Stimulated activated CD4-positive, alpha-beta T cell treated with anti-CD3 and anti-CD28 coated beads, Interleukin-2, amount 100 ng/mL, for 24 hours (primary cell): Measurements from ENCODE around the gene DCUN1D1.

Experiments
- DNase-seq, 2 donors: peaks; one replicate each; pipeline ENCODE4 v3.0.0-alpha.2; 2020

The DCUN1D1 gene

DNA sequence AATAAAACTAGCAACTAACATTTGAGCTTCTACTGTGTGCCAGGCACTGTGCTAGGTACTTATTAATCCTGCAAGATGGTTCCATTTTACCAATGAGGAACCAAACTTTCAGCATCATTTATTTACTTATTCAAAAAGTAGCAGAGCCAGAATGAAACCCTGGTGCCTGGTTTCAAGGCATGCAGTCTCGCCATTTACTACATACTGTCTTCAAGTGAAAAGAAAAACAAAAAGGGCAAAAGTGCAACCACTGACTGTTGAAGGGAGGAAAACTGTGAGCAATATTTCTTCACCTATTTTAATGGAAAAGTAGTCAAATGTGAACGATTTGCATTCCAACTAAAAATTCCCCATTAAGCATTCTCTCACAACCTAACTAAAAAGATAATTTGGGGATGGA, 8.7 kb downstream of the DCUN1D1 start:
- no peak for DNase-seq

GRCh38 chr3:182970811-182971418, 9.4 kb downstream of the DCUN1D1 start:
- DNase-seq = no peak

DNA sequence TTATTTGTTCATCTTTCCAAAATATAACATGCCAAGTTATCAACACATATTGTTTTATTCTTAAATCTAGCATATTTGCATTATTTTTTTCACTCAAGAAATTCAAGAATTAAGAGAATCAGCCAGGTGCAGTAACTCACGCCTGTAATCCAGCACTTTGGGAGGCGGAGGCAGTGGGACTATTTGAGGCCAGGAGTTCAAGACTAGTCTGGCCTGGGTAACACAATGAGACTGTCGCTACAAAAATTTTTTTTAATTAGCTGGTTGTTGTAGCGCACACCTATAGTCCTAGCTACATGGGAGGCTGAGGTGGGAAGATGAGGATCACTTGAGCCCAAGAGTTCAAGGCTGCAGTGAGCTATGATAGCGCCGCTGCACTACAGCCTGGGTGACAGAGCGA, 10.5 kb downstream of the DCUN1D1 start:
- DNase-seq = no peak

GRCh38 chr3:182969277-182969676, 11.1 kb downstream of the DCUN1D1 start:
- DNase-seq = no peak

DNA sequence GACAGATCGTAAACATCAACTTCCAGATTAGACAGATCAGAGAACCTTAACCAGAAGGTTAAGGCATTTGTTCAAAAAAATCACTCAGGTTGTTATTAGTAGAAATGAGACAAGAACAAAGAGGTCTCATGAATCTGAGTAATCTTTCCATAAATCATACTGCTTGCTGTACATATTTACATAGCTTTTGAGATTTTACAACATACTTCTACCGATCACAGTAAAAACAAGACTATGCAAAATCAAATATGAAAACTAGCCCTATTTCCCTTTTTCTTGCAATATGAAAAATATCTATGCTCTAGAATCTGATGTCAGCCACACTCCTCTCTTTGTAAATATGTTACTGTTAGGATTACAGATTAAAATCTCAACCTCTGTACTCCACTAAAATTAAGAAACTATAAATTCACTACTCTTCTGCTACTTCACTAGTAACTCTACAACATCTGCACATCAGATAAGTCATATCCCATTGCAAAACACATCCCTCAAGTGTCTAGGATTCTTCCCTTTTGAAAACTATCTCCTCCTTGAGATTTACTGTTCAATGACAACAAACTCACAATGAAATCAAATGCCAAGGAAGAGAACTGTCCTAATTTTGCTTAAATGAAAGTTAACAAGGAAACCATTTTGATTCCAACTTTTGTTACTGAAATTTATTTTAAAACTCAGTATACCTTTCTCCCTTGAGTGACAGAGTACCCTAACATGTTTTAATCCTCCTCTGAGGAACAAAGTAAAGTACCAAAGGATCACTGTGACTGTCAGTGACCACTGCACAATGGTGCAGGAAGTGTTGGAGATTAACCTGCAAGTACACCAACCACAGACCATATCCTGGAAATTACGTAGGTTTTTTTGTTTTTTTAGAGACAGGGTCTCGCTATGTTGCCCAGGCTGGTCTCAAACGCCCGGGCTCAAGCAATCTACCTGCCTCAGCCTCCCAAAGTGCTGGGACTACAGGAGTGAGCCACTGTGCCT, 12.8 kb downstream of the DCUN1D1 start:
- DNase-seq = no peak

GRCh38 chr3:182965861-182966366, 14.4 kb downstream of the DCUN1D1 start:
- no peak for DNase-seq

- DNase-seq = no peak
Measured at GRCh38 chr3:182964179-182964578, 16.2 kb downstream of the DCUN1D1 start.

DNA sequence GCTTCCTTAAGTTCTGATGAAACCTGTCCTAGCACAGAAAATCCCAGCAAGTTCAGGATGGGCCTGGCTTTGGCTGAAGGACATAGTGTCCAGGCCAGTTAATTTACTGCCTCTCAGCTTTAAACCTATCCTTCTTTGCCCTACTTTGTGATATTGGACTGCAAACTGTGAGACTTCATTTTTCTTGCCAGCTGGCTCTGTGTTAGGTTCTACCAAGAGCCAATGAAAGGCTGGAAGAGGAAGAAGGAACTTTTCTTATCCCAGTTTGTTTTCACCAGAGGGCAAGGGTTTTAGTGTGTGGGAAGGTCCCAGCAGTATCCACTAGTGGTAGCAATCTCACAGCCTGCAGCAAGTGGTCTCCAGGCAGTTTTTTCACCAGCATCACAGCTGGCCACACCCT, 18.2 kb downstream of the DCUN1D1 start:
- DNase-seq = no peak

DNA sequence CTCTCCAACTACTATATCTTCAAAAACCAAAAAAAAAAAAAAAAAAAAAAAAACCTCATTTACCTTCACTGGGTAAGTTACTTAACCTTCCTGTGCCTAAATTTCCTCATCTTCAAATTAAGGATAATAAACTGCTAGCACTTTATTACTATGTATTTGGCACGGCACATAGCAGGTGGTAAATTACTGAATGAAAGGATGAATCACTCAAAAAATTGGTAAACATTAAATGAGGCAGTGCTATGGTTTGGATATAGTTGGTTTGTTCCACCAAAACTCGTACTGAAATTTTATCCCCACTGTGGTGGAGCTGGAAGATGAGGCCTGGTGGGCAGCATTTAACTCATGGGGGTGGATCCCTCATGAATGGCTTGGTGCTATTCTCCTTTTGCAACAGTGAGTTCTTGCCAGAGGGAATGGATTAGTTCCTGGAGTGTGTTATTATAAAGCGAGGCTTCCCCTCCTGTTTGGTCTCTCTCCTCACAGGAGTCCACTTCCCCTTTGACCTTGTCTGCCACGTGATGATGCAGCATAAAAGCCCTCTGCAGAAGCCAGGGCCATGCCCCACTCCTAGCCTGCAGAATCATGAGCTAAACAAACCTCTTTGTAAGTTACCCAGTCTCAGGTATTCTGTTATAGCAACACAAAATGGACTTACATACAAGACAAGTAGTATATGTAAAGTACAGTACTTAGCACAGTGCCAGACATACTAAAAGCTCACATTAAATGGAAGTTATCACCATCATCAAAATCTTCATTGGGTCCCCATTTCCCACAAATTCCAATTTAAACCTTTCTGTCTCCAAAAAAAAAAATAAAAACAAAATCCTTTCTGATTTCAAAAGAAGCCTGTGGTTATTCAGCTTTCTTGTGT, 20.6 kb downstream of the DCUN1D1 start:
- no peak for DNase-seq

GRCh38 chr3:182957676-182958266, 22.6 kb downstream of the DCUN1D1 start:
- DNase-seq = no peak

GRCh38 chr3:182957226-182957625, 23.1 kb downstream of the DCUN1D1 start:
- no peak for DNase-seq

- DNase-seq = no peak
Measured at GRCh38 chr3:182954553-182955235, 25.6 kb downstream of the DCUN1D1 start.

DNA sequence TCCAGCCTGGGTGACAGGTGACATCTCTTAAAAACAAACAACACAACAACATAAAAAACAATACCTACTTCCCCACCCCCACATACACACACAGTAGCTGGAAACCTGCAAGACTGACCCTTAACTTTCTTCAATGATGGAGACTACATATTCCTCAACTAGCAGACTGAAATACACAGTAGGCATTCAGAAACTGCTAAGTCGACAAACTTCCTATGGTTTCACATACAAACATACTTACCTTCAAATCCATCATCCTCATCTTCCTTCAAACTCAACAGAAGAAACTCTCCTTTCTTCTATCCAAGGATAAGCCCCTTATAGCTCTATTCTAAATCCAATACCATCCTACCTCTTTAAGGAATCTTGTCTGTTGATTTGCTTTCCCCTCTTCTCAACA, 30.6 kb downstream of the DCUN1D1 start:
- DNase-seq = no peak

GRCh38 chr3:182948305-182948704, 32.0 kb downstream of the DCUN1D1 start:
- no peak for DNase-seq

GRCh38 chr3:182947888-182948287, 32.5 kb downstream of the DCUN1D1 start:
- no peak for DNase-seq

GRCh38 chr3:182941719-182942118, 38.6 kb downstream of the DCUN1D1 start:
- no peak for DNase-seq

DNA sequence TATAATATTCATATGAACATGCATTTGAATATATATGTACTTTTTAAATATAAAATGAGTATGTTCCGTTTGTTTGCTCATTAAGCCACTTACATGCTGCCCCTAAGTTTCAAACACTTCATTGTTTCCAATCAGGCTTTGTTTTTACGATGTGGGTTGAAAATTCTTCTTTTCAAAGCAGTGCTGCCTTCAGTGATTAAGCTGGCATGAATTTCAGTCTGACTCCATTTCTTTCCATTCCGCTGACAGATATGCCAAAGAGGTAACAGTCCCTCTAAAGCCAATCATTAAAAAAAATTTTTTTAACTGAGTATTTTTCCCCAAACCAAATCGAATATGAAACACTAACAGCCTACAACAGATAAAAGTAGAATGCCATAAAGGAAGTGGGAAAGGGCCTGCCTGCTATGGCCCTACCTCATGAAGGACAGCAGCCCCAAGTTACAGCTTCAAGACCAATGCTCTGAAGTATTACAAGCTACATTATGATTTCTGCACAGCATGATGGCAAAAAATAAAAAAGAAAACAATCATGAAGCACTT, 40.0 kb downstream of the DCUN1D1 start:
- no peak for DNase-seq

- no peak for DNase-seq
Measured at GRCh38 chr3:182937293-182938051, 42.9 kb downstream of the DCUN1D1 start.

DNA sequence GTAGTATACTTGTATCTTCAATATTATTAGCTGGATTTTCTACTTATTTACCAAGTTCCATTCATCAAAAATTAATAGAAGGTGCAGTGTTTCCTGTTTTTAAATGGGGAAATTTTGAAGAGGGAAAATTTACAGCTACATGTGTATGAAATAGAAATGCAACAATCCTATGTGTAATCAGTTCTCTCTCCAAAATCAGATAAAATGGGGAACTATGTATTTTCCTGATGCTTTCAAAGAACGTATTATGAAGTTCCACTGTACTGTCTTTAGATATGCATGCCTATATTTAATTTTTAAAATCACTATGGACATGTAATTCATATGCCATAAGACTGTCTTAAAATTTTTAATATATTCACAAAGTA, 43.4 kb downstream of the DCUN1D1 start:
- DNase-seq = no peak

- DNase-seq = no peak
Measured at GRCh38 chr3:182936239-182936917, 44.0 kb downstream of the DCUN1D1 start.
